Fibroblast of lung (primary cell): Measurements from ENCODE around the gene AFF4.
"Not testable (repeated sequence)": the region's sequence is repeated elsewhere in the genome, so short reads cannot be mapped to it uniquely, and the experiment has no call there.

Source experiments
- CTCF ChIP-seq, 2 donors: IDR thresholded peaks in 1 of 2; conservative IDR thresholded peaks in 1 of 2; 1 replicate in 1 of 2; 2 replicates in 1 of 2; pipeline ENCODE4 v1.5.1; 2011 to 2012; ENCODE audit warnings: low read length in 2 of 2, control low read depth in 1 of 2, inconsistent platforms in 1 of 2, low read depth in 1 of 2, mild to moderate bottlenecking in 1 of 2
- EZH2 ChIP-seq: IDR thresholded peaks from 2 replicates; pipeline ENCODE4 v1.5.1; 2012; ENCODE audit warnings: low read length, control low read depth, mild to moderate bottlenecking; ENCODE audit errors: missing control alignments

GRCh38 chr5:132972436-132972828, 9.0 kb upstream of the AFF4 start:
- not testable (repeated sequence) for TF ChIP-seq CTCF (conservative IDR thresholded peaks at IDR 0.05 in 1 of 2, IDR thresholded peaks at IDR 0.05 in 1 of 2; ENCODE audit: low read depth in 1 of 2, low read length in 2 of 2); EZH2
